Activated naive CD4-positive, alpha-beta T cell treated with anti-CD3 and anti-CD28 coated beads, Interleukin-2, amount 10 ng/mL, durations not matched to agents 7 days and 5 days (primary cell): ENCODE results near the gene ZNF184.

Experiments
- CTCF ChIA-PET: fragments of 350-600 bp; sonication (Branson Sonifier 250); formaldehyde crosslinking; loops from one replicate; lab custom pipeline; 2021; ENCODE audit warnings: antibody characterized with exemption; lab: Charles Lee
- DNase-seq: peaks from one replicate; pipeline ENCODE4 v3.0.0-alpha.2; 2020
- H3K27ac Mint-ChIP-seq: one replicate; pipeline ENCODE4 v1.8.0; 2021; ENCODE audit warnings: mild to moderate bottlenecking, moderate library complexity, mixed read lengths
- H3K27me3 Mint-ChIP-seq: one replicate; pipeline ENCODE4 v1.8.0; 2021; ENCODE audit warnings: mild to moderate bottlenecking, mixed read lengths
- H3K36me3 Mint-ChIP-seq: one replicate; pipeline ENCODE4 v1.8.0; 2021; ENCODE audit warnings: mixed read lengths
- H3K4me1 Mint-ChIP-seq: one replicate; pipeline ENCODE4 v1.8.0; 2021; ENCODE audit warnings: mixed read lengths
- H3K4me3 Mint-ChIP-seq: one replicate; pipeline ENCODE4 v1.8.0; 2021; ENCODE audit warnings: mild to moderate bottlenecking, moderate library complexity, mixed read lengths
- H3K9me3 Mint-ChIP-seq: one replicate; pipeline ENCODE4 v1.8.0; 2021; ENCODE audit warnings: mixed read lengths

ZNF184 gene

DNA sequence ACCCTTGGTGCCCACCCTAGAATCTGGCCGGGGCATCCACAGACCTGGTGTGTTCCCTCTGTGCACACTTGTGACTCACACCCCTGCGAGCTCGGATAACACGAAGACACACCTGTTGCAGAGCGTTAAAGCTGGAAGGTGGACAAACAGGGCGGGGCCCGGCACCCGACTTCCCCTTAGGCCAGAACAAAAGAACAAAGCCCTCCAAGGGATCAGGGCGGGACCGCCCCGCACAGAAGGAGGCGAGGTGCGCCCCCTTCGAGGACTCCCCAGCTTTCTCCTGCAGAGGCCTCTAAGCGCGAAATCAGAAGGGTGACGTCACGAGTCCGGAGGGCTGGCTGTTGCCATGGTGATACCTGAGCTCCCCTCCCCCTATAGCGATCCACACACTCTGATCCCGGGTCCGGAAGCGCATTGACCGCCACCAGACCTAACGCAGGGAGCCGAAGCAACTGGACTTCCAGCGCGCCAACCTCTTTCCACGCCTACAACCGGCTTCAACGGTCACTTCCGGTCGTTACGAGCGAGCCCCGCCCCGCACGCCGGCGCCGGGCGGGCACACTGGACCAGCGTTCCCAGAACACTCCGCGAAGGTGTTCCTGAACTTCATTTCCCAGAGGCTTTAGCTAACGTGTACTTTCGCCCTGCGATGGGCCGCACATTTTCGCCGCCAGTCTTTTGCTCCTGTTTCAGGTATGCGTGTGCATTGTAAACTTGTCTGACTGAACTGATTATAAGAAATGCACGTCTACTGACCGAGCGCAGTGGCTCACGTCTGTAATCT lies at the start of gene ZNF184:
ZNF184 (minus strand) TSS at position 489 of the 784 bp plus-strand sequence. CDS start 811 bp downstream, outside the sequence.
- H3K4me3 Mint-ChIP-seq, result peak within 1 kb of the TSS; percentile 93
- DNase-seq, result peak; percentile 90
- H3K27ac Mint-ChIP-seq, result peak within 1 kb of the TSS; percentile 98
- H3K9me3 Mint-ChIP-seq, result peaks cover 8% of the 10 kb centered on the region
- H3K27me3 Mint-ChIP-seq, result peaks cover 7% of the 10 kb centered on the region
- H3K4me1 Mint-ChIP-seq, result peaks cover 46% of the 10 kb centered on the region
- CTCF ChIA-PET, result interaction anchor here (1.4 kb wide), 1 partner anchor 46 kb away, joined by 6 read pairs; no protein-coding TSS in a partner anchor
- H3K36me3 Mint-ChIP-seq, result peaks cover 42% of the 10 kb centered on the region

- peak overlapping the region; percentile 4 for H3K27ac Mint-ChIP-seq
- peak; percentile 60 for DNase-seq
- H3K4me3 Mint-ChIP-seq, result peak overlapping the region; percentile 74
- CTCF ChIA-PET, result interaction anchor here (0.7 to 2.8 kb wide), 12 partner anchors 10 to 268 kb away, joined by 3 to 18 read pairs (median 4); partner anchors contain the start of gene ZNF184
- H3K4me1 Mint-ChIP-seq, result peaks cover 22% of the 10 kb centered on the region
- no peaks in the 10 kb centered on the region for H3K36me3 Mint-ChIP-seq
- peaks cover 30% of the 10 kb centered on the region for H3K27me3 Mint-ChIP-seq
- no peaks in the 10 kb centered on the region for H3K9me3 Mint-ChIP-seq
Measured at GRCh38 chr6:27518881-27519795, 46.2 kb upstream of the ZNF184 start.

DNA sequence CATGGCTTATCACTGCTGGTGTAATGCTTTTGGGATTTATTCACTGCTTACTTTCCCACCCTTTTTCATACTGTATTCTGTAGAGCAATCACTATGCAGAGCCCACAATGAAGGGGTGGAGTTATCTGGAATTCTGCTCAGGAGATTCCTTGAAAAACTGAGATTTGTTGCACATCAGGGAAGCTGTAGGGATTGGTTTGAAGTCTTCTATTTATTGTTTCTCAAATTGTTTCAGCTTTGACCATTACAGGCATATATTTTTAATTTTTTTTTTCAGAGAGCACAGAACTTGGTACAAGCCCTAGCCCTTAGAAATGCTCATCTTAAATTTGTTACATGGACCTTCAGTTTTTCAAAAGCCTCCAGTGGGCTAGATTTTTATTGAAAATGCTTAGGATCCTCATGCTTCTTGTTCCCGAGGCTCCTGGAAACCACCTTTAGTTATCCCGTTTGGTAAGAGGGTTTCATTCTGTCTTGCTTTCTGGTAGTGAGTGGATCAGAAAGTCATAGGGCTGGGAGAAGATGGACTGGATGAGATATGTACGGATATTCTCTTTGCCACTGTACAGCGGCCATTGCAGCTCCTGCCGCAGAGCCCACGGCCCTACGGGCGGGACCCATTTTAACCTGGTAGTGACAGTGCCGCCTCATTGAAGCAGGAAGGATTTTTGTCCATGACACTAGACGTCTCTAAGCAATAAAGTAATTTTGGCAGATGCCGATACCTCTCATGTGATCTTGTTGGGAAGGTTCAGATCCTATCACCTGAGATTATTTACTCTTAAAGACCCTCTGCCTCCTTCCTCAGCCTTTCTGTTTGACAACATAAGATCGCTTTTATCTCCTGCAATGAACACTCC lies 45.3 kb upstream of the ZNF184 start:
- Mint-ChIP-seq H3K4me1 (peaks cover 22% of the 10 kb centered on the region), H3K27me3 (peaks cover 37% of the 10 kb centered on the region), H3K27ac (no peak overlapping the region), H3K4me3 (peak overlapping the region; percentile 74), H3K9me3 (no peaks in the 10 kb centered on the region), H3K36me3 (no peaks in the 10 kb centered on the region)
- CTCF ChIA-PET, result interaction anchor here (0.9 to 2.8 kb wide), 9 partner anchors 9 to 267 kb away, joined by 3 to 18 read pairs (median 6); partner anchors contain the start of gene ZNF184
- DNase-seq, result no peak

DNA sequence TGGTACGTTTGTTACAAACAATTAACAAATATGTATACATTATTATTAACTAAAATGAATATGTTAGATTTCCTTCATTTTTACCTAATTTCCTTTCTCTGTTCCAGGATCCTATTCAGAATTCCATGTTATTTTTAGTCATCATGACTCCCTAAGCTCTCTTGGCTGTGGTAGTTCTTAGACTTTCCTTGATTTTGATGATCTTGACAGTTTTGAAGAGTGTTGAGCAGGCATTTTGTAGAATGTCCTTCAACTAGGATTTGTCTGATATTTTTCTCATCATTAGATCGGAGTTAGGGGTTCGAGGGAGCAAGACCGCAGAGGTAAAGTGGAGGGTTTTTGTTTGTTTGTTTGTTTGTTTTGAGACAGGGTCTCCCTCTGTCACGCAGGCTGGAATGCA lies 44.3 kb upstream of the ZNF184 start:
- no peak for DNase-seq
- Mint-ChIP-seq H3K9me3 (no peaks in the 10 kb centered on the region), H3K36me3 (no peaks in the 10 kb centered on the region), H3K4me1 (peaks cover 22% of the 10 kb centered on the region), H3K4me3 (no peak overlapping the region), H3K27me3 (peaks cover 38% of the 10 kb centered on the region), H3K27ac (no peak overlapping the region)
- CTCF ChIA-PET, result interaction anchor here (0.9 kb wide), 1 partner anchor 234 kb away, joined by 3 read pairs; no protein-coding TSS in a partner anchor

GRCh38 chr6:27514906-27515495 lies 42.1 kb upstream of the ZNF184 start:
- H3K4me3 Mint-ChIP-seq, result peak overlapping the region; percentile 59
- peak; percentile 24 for DNase-seq
- no peak overlapping the region for H3K27ac Mint-ChIP-seq
- peaks cover 22% of the 10 kb centered on the region for H3K4me1 Mint-ChIP-seq
- H3K27me3 Mint-ChIP-seq, result peaks cover 58% of the 10 kb centered on the region
- H3K36me3 Mint-ChIP-seq, result no peaks in the 10 kb centered on the region
- no peaks in the 10 kb centered on the region for H3K9me3 Mint-ChIP-seq
- CTCF ChIA-PET, result no interaction called here

- CTCF ChIA-PET, result no interaction called here
- H3K36me3 Mint-ChIP-seq, result no peaks in the 10 kb centered on the region
- H3K27me3 Mint-ChIP-seq, result peaks cover 59% of the 10 kb centered on the region
- no peak overlapping the region for H3K27ac Mint-ChIP-seq
- H3K4me1 Mint-ChIP-seq, result peaks cover 6% of the 10 kb centered on the region
- no peaks in the 10 kb centered on the region for H3K9me3 Mint-ChIP-seq
- H3K4me3 Mint-ChIP-seq, result no peak overlapping the region
- DNase-seq, result no peak
Measured at GRCh38 chr6:27512525-27512924, 39.6 kb upstream of the ZNF184 start.

DNA sequence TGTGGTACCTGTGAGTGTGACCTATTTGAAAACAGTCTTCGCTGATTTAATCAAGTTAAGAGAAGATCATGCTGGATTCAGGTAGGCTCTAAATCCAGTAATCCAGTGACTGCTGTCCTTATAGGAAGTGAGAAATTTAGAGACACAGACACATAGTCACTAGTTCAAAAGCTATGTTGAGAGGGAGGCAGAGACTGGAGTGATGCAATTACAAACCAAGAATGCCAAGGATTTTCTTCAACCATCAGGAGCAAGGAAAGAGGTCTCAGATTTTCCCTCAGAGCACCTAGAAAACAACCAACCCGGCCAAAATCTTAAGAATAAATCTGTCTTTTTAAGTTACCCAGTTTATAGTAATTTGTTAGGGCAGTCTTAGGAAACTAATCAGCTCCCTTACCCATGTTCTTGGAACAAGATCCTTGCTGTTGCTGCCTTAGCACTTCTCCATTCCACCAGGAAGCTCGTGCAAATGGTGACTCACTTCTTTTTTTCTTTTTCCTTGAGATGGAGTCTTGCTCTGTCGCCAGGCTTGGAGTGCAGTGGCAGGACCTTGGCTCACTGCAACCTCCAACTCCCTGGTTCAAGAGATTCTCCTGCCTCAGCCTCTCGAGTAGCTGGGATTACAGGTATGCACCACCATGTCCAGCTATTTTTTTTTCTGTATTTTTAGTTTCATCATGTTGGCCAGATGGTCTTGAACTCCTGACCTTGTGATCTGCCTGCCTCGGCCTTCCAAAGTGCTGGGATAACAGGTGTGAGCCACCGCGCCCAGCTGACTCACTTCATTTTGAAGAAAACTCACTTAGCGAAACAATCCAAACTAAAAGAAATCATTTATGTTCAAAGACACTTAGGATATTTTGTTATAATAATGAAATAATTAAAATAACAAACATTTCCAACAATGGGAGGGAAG lies 34.4 kb upstream of the ZNF184 start:
- H3K27ac Mint-ChIP-seq, result no peak overlapping the region
- CTCF ChIA-PET, result interaction anchor here (0.5 to 0.6 kb wide), 2 partner anchors 30 to 263 kb away, joined by 3 read pairs; no protein-coding TSS in a partner anchor
- no peak for DNase-seq
- H3K9me3 Mint-ChIP-seq, result no peaks in the 10 kb centered on the region
- peaks cover 14% of the 10 kb centered on the region for H3K4me1 Mint-ChIP-seq
- no peak overlapping the region for H3K4me3 Mint-ChIP-seq
- peaks cover 51% of the 10 kb centered on the region for H3K27me3 Mint-ChIP-seq
- no peaks in the 10 kb centered on the region for H3K36me3 Mint-ChIP-seq

DNA sequence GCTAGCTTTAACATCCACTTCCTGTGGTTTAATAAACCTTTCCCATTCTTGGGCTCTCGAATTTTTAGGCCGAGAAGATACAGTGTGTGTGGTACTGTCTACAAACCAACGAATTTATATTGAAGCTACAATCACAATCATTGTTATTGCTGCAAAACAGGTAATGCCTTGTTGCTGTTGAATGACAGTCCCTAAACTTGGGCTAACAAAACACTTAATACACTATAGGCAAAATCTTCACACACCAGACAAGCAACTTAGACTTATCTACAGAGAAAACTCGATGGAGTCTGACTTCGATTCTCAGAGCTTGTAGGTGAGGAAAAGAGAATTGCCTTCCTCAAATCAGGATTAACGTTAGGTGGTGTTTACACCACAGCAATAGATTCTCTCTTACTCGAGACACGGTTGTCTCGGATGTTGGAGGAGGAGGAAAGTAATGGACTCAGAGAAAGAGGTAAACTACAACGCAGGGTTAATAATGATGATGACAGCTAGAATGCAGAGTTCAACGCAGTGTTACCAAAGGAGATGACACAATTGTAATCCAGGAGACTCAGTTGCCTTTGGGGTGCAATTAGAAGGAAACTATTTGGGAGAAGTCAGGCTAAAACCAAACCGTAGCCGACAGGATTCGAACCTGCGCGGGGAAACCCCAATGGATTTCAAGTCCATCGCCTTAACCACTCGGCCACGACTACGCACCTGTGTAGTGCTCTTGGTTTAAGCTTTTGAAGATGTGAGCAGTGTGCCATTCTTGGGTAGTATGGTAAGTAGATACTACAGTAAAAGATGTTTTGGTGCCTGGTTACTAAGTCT lies 32.5 kb upstream of the ZNF184 start:
- peaks cover 22% of the 10 kb centered on the region for H3K4me1 Mint-ChIP-seq
- H3K27ac Mint-ChIP-seq, result no peak overlapping the region
- no peaks in the 10 kb centered on the region for H3K36me3 Mint-ChIP-seq
- CTCF ChIA-PET, result interaction anchor here (1.3 to 1.4 kb wide), 2 partner anchors 193 to 247 kb away, joined by 3 to 5 read pairs; partner anchors contain the start of gene POM121L2
- no peaks in the 10 kb centered on the region for H3K9me3 Mint-ChIP-seq
- H3K4me3 Mint-ChIP-seq, result no peak overlapping the region
- peaks cover 39% of the 10 kb centered on the region for H3K27me3 Mint-ChIP-seq
- peak; percentile 25 for DNase-seq

DNA sequence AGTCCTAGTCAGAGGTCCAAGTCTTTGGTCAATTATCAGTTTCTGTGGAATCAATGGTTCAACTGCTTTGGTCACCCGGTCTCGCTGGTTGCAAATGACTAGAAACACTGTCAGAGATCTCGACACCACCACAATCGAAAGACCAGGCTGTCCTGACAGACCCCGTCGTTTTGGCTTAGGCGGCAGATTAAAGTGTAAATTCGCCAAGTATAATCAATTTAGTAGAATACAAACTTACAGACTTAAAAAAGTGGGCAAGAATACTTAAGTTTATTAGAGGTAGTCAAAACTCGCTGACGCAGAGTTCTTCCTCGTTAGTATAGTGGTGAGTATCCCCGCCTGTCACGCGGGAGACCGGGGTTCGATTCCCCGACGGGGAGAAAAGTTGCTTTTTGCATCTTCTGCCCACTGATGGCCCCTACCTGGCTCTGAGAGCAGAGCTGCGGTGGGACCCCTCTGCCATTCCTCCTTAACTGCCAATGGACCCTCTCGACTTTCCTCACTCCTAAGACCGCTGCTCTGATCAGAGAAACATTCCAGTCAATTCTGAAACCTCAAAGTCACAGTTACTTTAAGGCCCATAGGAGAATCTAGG lies 30.6 kb upstream of the ZNF184 start:
- Mint-ChIP-seq H3K9me3 (no peaks in the 10 kb centered on the region), H3K4me3 (peak overlapping the region; percentile 76), H3K4me1 (peaks cover 22% of the 10 kb centered on the region), H3K27me3 (peaks cover 52% of the 10 kb centered on the region), H3K36me3 (no peaks in the 10 kb centered on the region), H3K27ac (peak overlapping the region; percentile 80)
- peak; percentile 72 for DNase-seq
- CTCF ChIA-PET, result interaction anchor here (1.0 kb wide), 1 partner anchor 191 kb away, joined by 3 read pairs; no protein-coding TSS in a partner anchor

DNA sequence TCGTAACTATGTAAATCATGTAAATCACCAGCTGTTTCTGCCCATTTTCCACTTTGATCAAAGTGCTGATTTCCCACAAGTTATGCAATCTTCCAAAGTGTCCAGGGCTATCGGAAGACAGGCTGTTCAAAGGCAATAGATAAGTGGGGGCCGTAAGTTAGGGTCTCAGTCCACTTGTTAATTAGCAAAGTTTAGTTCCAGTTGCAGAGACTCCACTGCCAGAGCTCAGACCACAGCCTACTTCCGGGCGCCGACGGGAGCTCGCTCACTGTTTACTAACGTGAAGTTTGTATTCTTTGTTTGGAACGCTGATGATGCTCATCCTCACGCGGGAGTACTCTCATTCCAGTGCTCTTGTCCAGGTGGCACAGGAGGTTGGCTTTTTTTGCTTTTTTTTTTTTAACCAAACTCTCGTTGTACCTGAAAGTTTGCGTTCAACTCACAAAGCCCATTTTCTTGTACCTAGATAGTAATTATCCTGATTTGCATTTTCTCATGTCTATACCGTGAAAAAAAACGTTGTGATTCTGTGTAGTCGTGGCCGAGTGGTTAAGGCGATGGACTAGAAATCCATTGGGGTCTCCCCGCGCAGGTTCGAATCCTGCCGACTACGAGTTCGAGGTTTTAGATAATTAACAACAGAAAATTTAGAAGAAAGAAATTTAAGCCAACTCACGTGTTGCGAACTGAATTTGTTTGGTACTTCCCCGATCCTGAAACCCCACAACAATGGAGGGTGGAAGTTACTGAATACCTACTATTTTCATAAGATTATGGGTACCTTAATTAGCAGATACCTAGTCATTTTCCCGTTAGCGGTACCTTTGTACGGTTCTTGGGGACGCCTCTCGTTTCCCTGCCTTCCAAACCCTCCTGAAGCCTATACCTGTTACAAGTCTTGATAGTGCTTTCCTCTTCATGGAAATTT lies 29.9 kb upstream of the ZNF184 start:
- Mint-ChIP-seq H3K27me3 (peaks cover 60% of the 10 kb centered on the region), H3K36me3 (no peaks in the 10 kb centered on the region), H3K27ac (peak overlapping the region; percentile 80), H3K9me3 (no peaks in the 10 kb centered on the region), H3K4me1 (peaks cover 22% of the 10 kb centered on the region), H3K4me3 (peak overlapping the region; percentile 76)
- CTCF ChIA-PET, result interaction anchor here (0.8 kb wide), 1 partner anchor 943 kb away, joined by 3 read pairs; no protein-coding TSS in a partner anchor
- peak; percentile 64 for DNase-seq
